ENCODE measurements around the gene KATNB1. TPM values are rescaled to one million over a fixed set of nuclear protein-coding genes. Genes with fewer than 3 reads are reported as not detected.

KATNB1 gene
- total RNA-seq, 6 experiments from 2014 or later, result 5.6 to 17.5 (median 8.5) TPM

- ATAC-seq, result no peak
- TF ChIP-seq, protein P1, sequence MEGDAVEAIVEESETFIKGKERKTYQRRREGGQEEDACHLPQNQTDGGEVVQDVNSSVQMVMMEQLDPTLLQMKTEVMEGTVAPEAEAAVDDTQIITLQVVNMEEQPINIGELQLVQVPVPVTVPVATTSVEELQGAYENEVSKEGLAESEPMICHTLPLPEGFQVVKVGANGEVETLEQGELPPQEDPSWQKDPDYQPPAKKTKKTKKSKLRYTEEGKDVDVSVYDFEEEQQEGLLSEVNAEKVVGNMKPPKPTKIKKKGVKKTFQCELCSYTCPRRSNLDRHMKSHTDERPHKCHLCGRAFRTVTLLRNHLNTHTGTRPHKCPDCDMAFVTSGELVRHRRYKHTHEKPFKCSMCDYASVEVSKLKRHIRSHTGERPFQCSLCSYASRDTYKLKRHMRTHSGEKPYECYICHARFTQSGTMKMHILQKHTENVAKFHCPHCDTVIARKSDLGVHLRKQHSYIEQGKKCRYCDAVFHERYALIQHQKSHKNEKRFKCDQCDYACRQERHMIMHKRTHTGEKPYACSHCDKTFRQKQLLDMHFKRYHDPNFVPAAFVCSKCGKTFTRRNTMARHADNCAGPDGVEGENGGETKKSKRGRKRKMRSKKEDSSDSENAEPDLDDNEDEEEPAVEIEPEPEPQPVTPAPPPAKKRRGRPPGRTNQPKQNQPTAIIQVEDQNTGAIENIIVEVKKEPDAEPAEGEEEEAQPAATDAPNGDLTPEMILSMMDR (IDR thresholded peaks at IDR 0.05), result no peak
- TF ChIP-seq POLR2A (IDR thresholded peaks at IDR 0.05), result no peak
- intact Hi-C loops (cut with DNase I), result no loop called here
- Histone ChIP-seq H3K27ac (no peak overlapping the region), H3K9me3 (no peaks in the 10 kb centered on the region), H3K36me3 (no peaks in the 10 kb centered on the region), H3K4me1 (no peaks in the 10 kb centered on the region), H3K4me3 (no peak overlapping the region), H3K27me3 (no peaks in the 10 kb centered on the region)
- DNase-seq, result no peak
- 89% methylated on average over 15 of the region's 24 CpGs for WGBS (ENCODE audit: insufficient coverage, low coverage, low lambda C conversion rate, missing lambda C conversion rate)
Observed at GRCh38 chr16:57750796-57751538, 15.4 kb downstream of the KATNB1 start.

DNA sequence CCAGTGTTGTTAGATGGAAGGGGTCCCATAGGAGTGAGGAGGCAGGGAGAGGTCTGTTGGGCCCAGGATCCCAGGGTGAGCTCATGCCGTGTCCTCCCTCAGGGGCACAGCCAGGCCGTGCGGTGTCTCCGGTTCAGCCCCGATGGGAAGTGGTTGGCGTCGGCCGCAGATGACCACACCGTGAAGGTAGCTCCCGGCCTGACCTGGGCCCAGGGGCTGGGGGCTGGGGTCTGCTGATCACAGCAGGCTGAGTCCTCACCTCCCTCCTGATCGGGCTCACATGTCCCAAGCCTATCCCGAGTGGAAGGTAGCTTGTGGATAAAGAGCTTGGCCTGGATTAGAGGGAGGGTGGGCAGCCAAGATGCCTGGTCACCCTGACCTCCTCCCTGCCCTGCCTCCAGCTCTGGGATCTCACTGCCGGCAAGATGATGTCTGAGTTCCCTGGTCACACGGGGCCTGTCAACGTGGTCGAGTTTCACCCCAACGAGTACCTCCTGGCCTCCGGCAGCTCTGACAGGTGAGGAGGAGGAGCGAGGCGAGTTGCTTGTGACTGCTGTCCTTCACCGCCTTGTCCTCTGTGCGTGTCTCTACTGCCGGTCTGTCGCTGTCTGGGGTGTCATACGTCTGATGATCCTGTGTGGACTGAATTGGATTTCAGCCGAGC is 16.1 kb downstream of the KATNB1 start:
- Histone ChIP-seq H3K27ac (no peak overlapping the region), H3K36me3 (peaks cover 0 to 4% (median 0%) of the 10 kb centered on the region in 4 donors), H3K27me3 (no peaks in the 10 kb centered on the region), H3K4me3 (no peak overlapping the region), H3K9me3 (no peaks in the 10 kb centered on the region), H3K4me1 (no peaks in the 10 kb centered on the region)
- intact Hi-C loops (cut with DNase I), result no loop called here
- WGBS (ENCODE audit: insufficient coverage, low coverage, low lambda C conversion rate, missing lambda C conversion rate), result no CpG with 5 or more reads among the region's 26 CpGs
- DNase-seq, result no peak
- TF ChIP-seq, protein P1 (IDR thresholded peaks at IDR 0.05), result no peak
- no peak for TF ChIP-seq POLR2A (IDR thresholded peaks at IDR 0.05)
- no peak for ATAC-seq

DNA sequence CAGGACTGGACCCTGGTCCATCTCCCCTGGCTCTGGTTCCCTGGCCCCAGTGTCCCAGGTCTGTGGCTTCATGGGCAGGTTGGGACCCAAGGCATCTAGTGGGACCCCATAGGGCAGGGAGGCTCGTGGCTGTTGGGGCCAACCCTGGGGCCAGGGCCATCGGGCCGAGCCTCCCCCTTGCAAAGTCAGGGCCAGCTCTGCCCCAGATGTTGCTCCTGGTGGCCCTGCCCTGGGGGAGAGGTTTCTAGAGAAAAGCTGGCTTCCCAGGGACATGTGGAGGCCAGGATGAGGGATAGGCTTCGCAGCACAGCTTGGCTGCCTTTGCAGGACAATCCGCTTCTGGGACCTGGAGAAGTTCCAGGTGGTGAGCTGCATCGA is 16.6 kb downstream of the KATNB1 start:
- no peak for TF ChIP-seq POLR2A (IDR thresholded peaks at IDR 0.05)
- TF ChIP-seq, protein P1 (IDR thresholded peaks at IDR 0.05), result no peak
- no CpG with 5 or more reads among the region's 6 CpGs for WGBS (ENCODE audit: insufficient coverage, low coverage, low lambda C conversion rate, missing lambda C conversion rate)

GRCh38 chr16:57752581-57753447 is 17.2 kb downstream of the KATNB1 start:
- WGBS (ENCODE audit: insufficient coverage, low coverage, low lambda C conversion rate, missing lambda C conversion rate), result 91% methylated on average over 4 of the region's 44 CpGs
- Histone ChIP-seq H3K4me1 (no peaks in the 10 kb centered on the region), H3K27me3 (no peaks in the 10 kb centered on the region), H3K27ac (no peak overlapping the region), H3K9me3 (no peaks in the 10 kb centered on the region), H3K4me3 (no peak overlapping the region), H3K36me3 (peaks cover 0 to 4% (median 0%) of the 10 kb centered on the region in 4 donors)
- intact Hi-C loops (cut with DNase I), result no loop called here
- ATAC-seq (no peak), DNase-seq (peak in 2 of 3 donors; percentile 20 to 52)
- no peak for TF ChIP-seq POLR2A (IDR thresholded peaks at IDR 0.05)
- TF ChIP-seq, protein P1 (IDR thresholded peaks at IDR 0.05), result no peak

More for the DNA sequence above, 16.6 kb downstream of the KATNB1 start:
- Histone ChIP-seq H3K9me3 (no peaks in the 10 kb centered on the region), H3K4me3 (no peak overlapping the region), H3K27me3 (no peaks in the 10 kb centered on the region), H3K4me1 (no peaks in the 10 kb centered on the region), H3K27ac (no peak overlapping the region), H3K36me3 (peaks cover 0 to 4% (median 0%) of the 10 kb centered on the region in 4 donors)
- DNase-seq (peak in 1 of 3 donors; percentile 17), ATAC-seq (no peak)
- intact Hi-C loops (cut with DNase I), result no loop called here

Data from right lobe of liver (tissue), 6 donors.